ENCODE results near the gene KCNK16.

Gene KCNK16

DNA sequence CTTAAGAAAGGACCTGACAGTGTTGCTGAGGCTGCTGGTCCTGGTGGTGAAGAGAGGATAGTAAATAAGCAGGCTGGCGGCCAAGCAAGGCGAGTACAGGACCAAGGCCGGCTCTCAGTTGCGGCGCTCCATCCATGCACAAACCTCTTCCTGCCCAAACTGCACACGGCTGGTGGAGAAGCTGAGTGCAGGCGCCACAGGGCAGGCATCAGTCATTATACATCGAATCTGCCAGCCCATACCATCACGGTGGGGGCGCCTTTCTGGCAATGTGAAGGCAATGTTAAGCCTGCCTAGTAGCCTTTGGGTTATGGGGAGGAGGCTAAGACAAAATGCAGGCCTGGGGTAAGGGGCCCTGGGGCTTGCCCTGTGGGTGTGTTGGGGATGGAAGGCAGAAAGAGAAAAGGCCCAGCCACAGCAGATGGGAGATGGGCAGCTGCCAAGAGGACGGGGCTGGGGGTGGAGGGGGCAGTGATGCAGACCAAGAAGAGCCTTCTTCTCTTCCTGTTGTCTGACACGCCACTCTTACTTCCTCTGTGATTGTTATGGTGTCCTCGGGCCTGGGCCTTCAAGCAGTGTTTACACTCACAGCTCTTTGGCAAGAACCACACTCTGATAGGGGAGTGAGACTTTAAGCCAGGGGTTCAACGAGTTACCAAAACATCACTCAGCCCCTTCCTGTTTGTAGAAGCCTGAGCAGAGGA lies 20.3 kb upstream of the KCNK16 start:
- Histone ChIP-seq H3K27me3 (ENCODE audit: control insufficient read depth, low read length) (0 out of 2 replicates have a peak, but pooled peaks cover 3% of the 10 kb centered on the region), H3K4me1 (ENCODE audit: control insufficient read depth, low read length) (peaks cover 11% of the 10 kb centered on the region), H3F3A (ENCODE audit: control insufficient read depth, insufficient read depth) (no peaks in the 10 kb centered on the region), H3K9me3 (ENCODE audit: control insufficient read depth, insufficient read depth, low read length) (no peaks in the 10 kb centered on the region), H3K36me3 (ENCODE audit: control insufficient read depth, low read length) (no peaks in the 10 kb centered on the region), H3K9me2 (replicated peaks; ENCODE audit: control insufficient read depth, low read length) (no peaks in the 10 kb centered on the region), H3K79me2 (ENCODE audit: control insufficient read depth, low read length) (no peaks in the 10 kb centered on the region), H4K20me1 (ENCODE audit: control insufficient read depth, insufficient read depth, low read depth, low read length) (no peaks in the 10 kb centered on the region), H3K4me2 (ENCODE audit: low read length) (no peak overlapping the region), H3K27ac (ENCODE audit: low read depth, low read length) (no peak overlapping the region), H3K4me3 (ENCODE audit: low read length) (no peak overlapping the region)
- TF ChIP-seq, protein P1, sequence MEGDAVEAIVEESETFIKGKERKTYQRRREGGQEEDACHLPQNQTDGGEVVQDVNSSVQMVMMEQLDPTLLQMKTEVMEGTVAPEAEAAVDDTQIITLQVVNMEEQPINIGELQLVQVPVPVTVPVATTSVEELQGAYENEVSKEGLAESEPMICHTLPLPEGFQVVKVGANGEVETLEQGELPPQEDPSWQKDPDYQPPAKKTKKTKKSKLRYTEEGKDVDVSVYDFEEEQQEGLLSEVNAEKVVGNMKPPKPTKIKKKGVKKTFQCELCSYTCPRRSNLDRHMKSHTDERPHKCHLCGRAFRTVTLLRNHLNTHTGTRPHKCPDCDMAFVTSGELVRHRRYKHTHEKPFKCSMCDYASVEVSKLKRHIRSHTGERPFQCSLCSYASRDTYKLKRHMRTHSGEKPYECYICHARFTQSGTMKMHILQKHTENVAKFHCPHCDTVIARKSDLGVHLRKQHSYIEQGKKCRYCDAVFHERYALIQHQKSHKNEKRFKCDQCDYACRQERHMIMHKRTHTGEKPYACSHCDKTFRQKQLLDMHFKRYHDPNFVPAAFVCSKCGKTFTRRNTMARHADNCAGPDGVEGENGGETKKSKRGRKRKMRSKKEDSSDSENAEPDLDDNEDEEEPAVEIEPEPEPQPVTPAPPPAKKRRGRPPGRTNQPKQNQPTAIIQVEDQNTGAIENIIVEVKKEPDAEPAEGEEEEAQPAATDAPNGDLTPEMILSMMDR (IDR thresholded peaks at IDR 0.05; ENCODE audit: low read depth, low read length, poor library complexity, severe bottlenecking): no peak
- TF ChIP-seq EZH2phosphoT487 (IDR thresholded peaks at IDR 0.05; ENCODE audit: borderline replicate concordance, low read length): no peak

- no peak overlapping the region for H3K4me3 ChIP-seq (ENCODE audit: low read length)
- TF ChIP-seq, protein P1 (IDR thresholded peaks at IDR 0.05; ENCODE audit: low read depth, low read length, poor library complexity, severe bottlenecking): no peak
- TF ChIP-seq EZH2phosphoT487 (IDR thresholded peaks at IDR 0.05; ENCODE audit: borderline replicate concordance, low read length): no peak
- H3F3A ChIP-seq (ENCODE audit: control insufficient read depth, insufficient read depth): no peaks in the 10 kb centered on the region
- no peaks in the 10 kb centered on the region for H4K20me1 ChIP-seq (ENCODE audit: control insufficient read depth, insufficient read depth, low read depth, low read length)
- no peaks in the 10 kb centered on the region for H3K36me3 ChIP-seq (ENCODE audit: control insufficient read depth, low read length)
- no peaks in the 10 kb centered on the region for H3K9me3 ChIP-seq (ENCODE audit: control insufficient read depth, insufficient read depth, low read length)
- H3K4me1 ChIP-seq (ENCODE audit: control insufficient read depth, low read length): peaks cover 11% of the 10 kb centered on the region
- no peak overlapping the region for H3K27ac ChIP-seq (ENCODE audit: low read depth, low read length)
- 0 out of 2 replicates have a peak, but pooled peaks cover 3% of the 10 kb centered on the region for H3K27me3 ChIP-seq (ENCODE audit: control insufficient read depth, low read length)
- no peaks in the 10 kb centered on the region for H3K79me2 ChIP-seq (ENCODE audit: control insufficient read depth, low read length)
- no peak overlapping the region for H3K4me2 ChIP-seq (ENCODE audit: low read length)
- no peaks in the 10 kb centered on the region for H3K9me2 ChIP-seq (replicated peaks; ENCODE audit: control insufficient read depth, low read length)
These were observed 19.4 kb upstream of the KCNK16 start for GRCh38 chr6:39341937-39342336.

DNA sequence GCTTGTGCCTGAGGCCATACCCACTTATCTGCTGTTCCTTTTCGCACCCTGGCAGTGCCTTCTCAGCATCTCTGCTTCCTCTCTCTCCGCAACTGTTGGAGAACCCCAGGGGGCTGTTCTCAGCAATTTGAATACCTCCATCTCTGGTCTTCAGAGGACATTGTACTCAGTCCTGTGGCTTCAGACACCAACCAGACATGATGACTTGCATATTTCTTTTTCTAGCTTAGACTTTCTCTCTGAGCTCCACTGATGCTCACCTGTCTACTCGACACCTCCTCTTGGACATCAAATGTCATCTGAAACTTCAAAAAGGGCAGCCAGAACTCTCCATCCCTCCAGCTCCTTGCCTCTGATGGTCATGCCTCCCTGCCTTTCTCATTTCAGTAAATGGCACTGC lies 18.9 kb upstream of the KCNK16 start:
- Histone ChIP-seq H3K9me3 (ENCODE audit: control insufficient read depth, insufficient read depth, low read length) (no peaks in the 10 kb centered on the region), H3K27ac (ENCODE audit: low read depth, low read length) (no peak overlapping the region), H3K4me1 (ENCODE audit: control insufficient read depth, low read length) (peaks cover 11% of the 10 kb centered on the region), H3F3A (ENCODE audit: control insufficient read depth, insufficient read depth) (no peaks in the 10 kb centered on the region), H3K9me2 (replicated peaks; ENCODE audit: control insufficient read depth, low read length) (no peaks in the 10 kb centered on the region), H3K27me3 (ENCODE audit: control insufficient read depth, low read length) (0 out of 2 replicates have a peak, but pooled peaks cover 3% of the 10 kb centered on the region), H3K36me3 (ENCODE audit: control insufficient read depth, low read length) (no peaks in the 10 kb centered on the region), H3K4me3 (ENCODE audit: low read length) (no peak overlapping the region), H3K79me2 (ENCODE audit: control insufficient read depth, low read length) (no peaks in the 10 kb centered on the region), H3K4me2 (ENCODE audit: low read length) (no peak overlapping the region), H4K20me1 (ENCODE audit: control insufficient read depth, insufficient read depth, low read depth, low read length) (no peaks in the 10 kb centered on the region)
- TF ChIP-seq, protein P1 (IDR thresholded peaks at IDR 0.05; ENCODE audit: low read depth, low read length, poor library complexity, severe bottlenecking): no peak

Measured in DOHH2 (cell line).